Body of pancreas (tissue), 4 donors: ENCODE measurements around the gene RCAN3. TPM values are rescaled to one million over a fixed set of nuclear protein-coding genes. Genes with fewer than 3 reads are reported as not detected.

Experiments used
- ATAC-seq: fragments of 150-250 bp; one replicate; pipeline ENCODE4 v1.9.1; 2016
- DNase-seq, 4 donors: peaks; one replicate each; pipeline ENCODE4 v3.0.0-alpha.2; 2019
- H3K27ac ChIP-seq, 4 donors: fragments of 200-600 bp; sonication (generic); 1 replicate in 3 of 4; 2 replicates in 1 of 4; pipeline versions ENCODE4 v1.5.1 to v1.6.1; 2016 to 2019; ENCODE audit warnings: mild to moderate bottlenecking in 1 of 4, mixed read lengths in 1 of 4, moderate library complexity in 1 of 4
- H3K27me3 ChIP-seq, 2 donors: fragments of 200-600 bp; sonication (generic); one replicate each; pipeline ENCODE4 v1.6.0; 2016; ENCODE audit warnings: mild to moderate bottlenecking in 1 of 2
- H3K36me3 ChIP-seq, 2 donors: fragments of 200-600 bp; sonication (generic); replicated peaks in 1 of 2; 2 replicates each; pipeline ENCODE4 v1.5.1; 2016; ENCODE audit warnings: low read depth in 2 of 2; ENCODE audit not compliant: insufficient read depth in 1 of 2
- H3K4me1 ChIP-seq: fragments of 200-600 bp; sonication (generic); one replicate; pipeline ENCODE4 v1.6.0; 2016
- H3K4me3 ChIP-seq, 2 donors: fragments of 200-600 bp; sonication (generic); 1 replicate in 1 of 2; 2 replicates in 1 of 2; pipeline ENCODE4 v1.5.1; 2016 to 2019
- H3K9me3 ChIP-seq, 3 donors: fragments of 200-600 bp; sonication (generic); 1 replicate in 2 of 3; 2 replicates in 1 of 3; pipeline ENCODE4 v1.5.1; 2016
- POLR2A ChIP-seq, 3 donors: fragments of 450-650 bp; IDR thresholded peaks; one replicate each; pipeline ENCODE4 v1.6.1; 2016; ENCODE audit warnings: antibody characterized with exemption in 3 of 3, mild to moderate bottlenecking in 2 of 3
- WGBS, 2 donors: methylation state at CpG; one replicate each; pipeline ENCODE4 v1.1.5; 2017; 5-methylcytosine and 5-hydroxymethylcytosine counted together
- intact Hi-C: fragments of 100-400 bp; cut with DNase I; formaldehyde crosslinking; loops from one replicate; pipeline ENCODE4 v1.15.1; 2023
- total RNA-seq, 2 donors: library from RNA; depleted of rRNA; stranded (reverse); fragments of >200 nt; gene quantifications; one replicate each; pipeline ENCODE4 v1.1.0, GENCODE V29; 2016
- TF ChIP-seq, protein P1 (sequence below), 7 experiments: fragments of 450-650 bp in 4 of 7; fragments of 200-600 bp in 3 of 7; sonication (generic) in 3 of 7; IDR thresholded peaks; one replicate each; pipeline ENCODE4 v1.5.1; 2016 to 2019; ENCODE audit warnings: antibody characterized with exemption in 7 of 7

Gene RCAN3
- total RNA-seq, 2 donors from 2014 or later: 14.0 to 32.3 TPM

DNA sequence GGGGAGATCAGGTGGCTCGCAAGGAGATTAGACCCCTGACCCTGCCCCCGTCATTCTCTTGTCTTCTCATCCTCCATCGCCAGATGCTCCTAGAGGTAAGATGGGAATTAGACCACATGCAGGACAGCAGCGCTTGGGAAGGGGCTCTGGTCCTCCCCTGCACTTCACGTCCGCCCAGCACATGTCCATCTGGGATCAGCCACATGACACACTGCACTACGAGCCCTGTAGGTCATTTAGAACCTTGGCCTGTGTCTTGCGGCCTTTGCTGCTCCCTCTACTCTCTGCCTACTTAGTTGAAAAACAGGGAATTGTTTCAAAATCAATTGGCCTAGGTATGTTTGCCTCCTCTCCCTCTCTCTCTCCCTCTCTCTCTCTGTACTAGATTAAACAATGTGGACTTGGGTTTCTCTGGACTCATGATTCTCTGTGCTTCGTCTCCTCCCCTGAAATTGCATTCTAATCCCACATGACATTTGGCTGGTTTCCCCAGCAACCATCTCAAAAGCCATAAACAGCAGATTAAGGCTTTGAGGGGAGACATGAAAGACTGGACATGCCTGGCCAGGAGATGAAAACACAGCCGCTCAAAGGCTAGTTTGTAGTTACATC is 49.4 kb downstream of the RCAN3 start:
- ATAC-seq: no peak
- TF ChIP-seq, protein P1, sequence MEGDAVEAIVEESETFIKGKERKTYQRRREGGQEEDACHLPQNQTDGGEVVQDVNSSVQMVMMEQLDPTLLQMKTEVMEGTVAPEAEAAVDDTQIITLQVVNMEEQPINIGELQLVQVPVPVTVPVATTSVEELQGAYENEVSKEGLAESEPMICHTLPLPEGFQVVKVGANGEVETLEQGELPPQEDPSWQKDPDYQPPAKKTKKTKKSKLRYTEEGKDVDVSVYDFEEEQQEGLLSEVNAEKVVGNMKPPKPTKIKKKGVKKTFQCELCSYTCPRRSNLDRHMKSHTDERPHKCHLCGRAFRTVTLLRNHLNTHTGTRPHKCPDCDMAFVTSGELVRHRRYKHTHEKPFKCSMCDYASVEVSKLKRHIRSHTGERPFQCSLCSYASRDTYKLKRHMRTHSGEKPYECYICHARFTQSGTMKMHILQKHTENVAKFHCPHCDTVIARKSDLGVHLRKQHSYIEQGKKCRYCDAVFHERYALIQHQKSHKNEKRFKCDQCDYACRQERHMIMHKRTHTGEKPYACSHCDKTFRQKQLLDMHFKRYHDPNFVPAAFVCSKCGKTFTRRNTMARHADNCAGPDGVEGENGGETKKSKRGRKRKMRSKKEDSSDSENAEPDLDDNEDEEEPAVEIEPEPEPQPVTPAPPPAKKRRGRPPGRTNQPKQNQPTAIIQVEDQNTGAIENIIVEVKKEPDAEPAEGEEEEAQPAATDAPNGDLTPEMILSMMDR (IDR thresholded peaks at IDR 0.05): no peak
- TF ChIP-seq POLR2A (IDR thresholded peaks at IDR 0.05): no peak
- 62 to 70% methylated on average over 10 of the region's 10 CpGs for WGBS, 2 donors
- Histone ChIP-seq H3K27ac (peak overlapping the region in 3 of 4 donors; percentile 44 to 71 (median 58)), H3K36me3 (no peaks in the 10 kb centered on the region), H3K4me3 (no peak overlapping the region), H3K27me3 (no peaks in the 10 kb centered on the region), H3K9me3 (no peaks in the 10 kb centered on the region), H3K4me1 (peaks cover 32% of the 10 kb centered on the region)
- intact Hi-C loops: loop anchor here (10.0 kb wide), 1 partner anchor 83 kb away; no protein-coding TSS in a partner anchor
- no peak for DNase-seq

DNA sequence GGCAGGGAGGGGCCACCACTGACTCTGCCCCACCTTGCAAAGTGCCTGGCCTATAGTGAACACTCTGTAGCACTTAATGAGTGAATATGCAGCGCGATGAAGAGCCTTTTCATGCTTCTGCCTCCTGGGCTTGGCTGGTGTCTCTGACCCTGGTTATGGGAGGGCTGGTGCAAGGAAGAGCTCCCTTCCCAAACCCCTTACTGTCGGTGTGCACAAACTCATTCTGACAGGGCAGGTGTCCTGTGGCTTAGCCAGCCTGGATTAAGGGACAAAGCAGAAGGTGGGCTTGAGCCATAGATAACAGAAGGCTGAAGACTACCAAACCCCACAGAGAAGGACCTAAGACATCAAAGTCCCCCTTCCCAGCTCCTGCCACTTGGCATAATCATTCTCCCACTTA is 51.3 kb downstream of the RCAN3 start:
- WGBS, 2 donors: 88 to 90% methylated on average over 3 of the region's 3 CpGs
- no peak overlapping the region for H3K27ac ChIP-seq
- no peak overlapping the region for H3K4me3 ChIP-seq
- peaks cover 48% of the 10 kb centered on the region for H3K4me1 ChIP-seq
- ATAC-seq: no peak
- intact Hi-C loops: loop anchor here (10.0 kb wide), 1 partner anchor 81 kb away; no protein-coding TSS in a partner anchor
- no peaks in the 10 kb centered on the region for H3K36me3 ChIP-seq
- TF ChIP-seq POLR2A (IDR thresholded peaks at IDR 0.05): no peak
- TF ChIP-seq, protein P1 (IDR thresholded peaks at IDR 0.05): no peak
- H3K27me3 ChIP-seq: no peaks in the 10 kb centered on the region
- H3K9me3 ChIP-seq: no peaks in the 10 kb centered on the region
- DNase-seq: no peak

DNA sequence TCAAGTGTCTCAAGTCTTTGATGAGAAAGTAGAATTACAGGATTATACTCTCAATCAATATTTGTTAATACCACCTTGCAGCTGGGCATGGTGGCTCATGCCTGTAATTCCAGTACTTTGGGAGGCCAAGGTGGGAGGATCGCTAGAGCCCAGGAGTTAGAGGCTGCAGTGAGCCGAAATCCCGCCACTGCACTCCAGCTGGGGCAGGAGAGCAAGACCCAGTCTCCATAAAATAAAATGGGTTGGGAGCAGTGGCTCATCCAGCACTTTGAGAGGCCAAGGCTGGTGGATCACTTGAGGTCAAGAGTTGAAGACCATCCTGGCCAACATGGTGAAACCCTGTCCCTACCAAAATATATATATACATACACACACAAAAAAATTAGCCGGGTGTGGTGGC is 52.1 kb downstream of the RCAN3 start:
- Histone ChIP-seq H3K27ac (no peak overlapping the region), H3K4me3 (no peak overlapping the region), H3K4me1 (peaks cover 55% of the 10 kb centered on the region), H3K9me3 (no peaks in the 10 kb centered on the region), H3K27me3 (no peaks in the 10 kb centered on the region), H3K36me3 (no peaks in the 10 kb centered on the region)
- intact Hi-C loops: loop anchor here (10.0 kb wide), 1 partner anchor 80 kb away; no protein-coding TSS in a partner anchor
- 93 to 95% methylated on average over 4 of the region's 4 CpGs for WGBS, 2 donors
- DNase-seq: no peak
- no peak for TF ChIP-seq POLR2A (IDR thresholded peaks at IDR 0.05)
- TF ChIP-seq, protein P1 (IDR thresholded peaks at IDR 0.05): no peak
- no peak for ATAC-seq

DNA sequence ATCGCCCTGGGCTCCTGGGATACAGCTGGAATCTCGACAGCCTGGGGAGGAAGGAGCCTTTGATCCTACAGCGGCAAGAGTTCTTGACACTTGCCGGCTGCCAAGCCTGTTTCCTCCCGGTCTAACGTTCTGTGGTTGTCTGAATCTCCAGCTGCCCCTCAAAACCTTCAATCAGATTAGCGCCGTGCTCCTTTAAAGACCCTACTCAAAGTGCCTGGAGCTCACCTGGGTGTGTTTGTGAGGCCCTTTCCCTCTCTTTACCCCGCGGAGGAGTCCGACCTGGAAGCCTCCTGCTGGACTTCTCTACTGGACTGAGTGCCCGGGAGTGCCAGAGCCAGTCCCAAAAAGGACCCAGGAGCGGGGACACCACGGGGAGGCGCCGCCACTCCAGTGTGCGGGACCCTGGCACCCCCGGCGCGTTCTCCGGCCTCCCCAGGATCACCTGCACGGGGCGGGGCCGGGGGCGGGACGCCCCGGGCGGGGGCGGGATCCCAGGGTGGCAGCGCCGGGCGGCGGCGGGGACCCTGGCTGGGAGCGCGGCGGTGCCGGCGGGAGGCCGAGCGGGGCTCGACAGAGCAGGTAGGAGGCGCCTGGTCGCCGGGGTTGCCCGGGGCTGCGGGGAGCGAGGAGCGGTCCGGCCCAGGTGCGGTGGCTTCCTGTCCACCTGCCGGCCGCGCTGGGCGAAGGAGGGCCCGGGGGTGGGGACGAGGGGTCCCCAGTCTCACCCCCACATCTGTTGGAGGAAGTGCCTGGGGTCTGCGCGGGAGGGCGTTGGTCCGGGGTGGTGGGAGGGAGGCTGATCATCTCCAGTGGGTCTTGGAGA is 53.2 kb downstream of the RCAN3 start, which contains the start of gene NCMAP:
TSS of gene NCMAP (plus strand) at position 497 of the 823 bp plus-strand sequence. CDS start 39,344 bp downstream, outside the sequence.
- WGBS, 2 donors: 1 to 9% methylated on average over 6 to 27 of the region's 61 CpGs

More for the DNA sequence above, 53.2 kb downstream of the RCAN3 start, which contains the start of gene NCMAP:
- DNase-seq (peak; percentile 84 to 93 (median 87)), ATAC-seq (peak; percentile 82)
- no peaks in the 10 kb centered on the region for H3K9me3 ChIP-seq
- no peaks in the 10 kb centered on the region for H3K36me3 ChIP-seq
- H3K27ac ChIP-seq: peak within 1 kb of the TSS; percentile 81 to 88 (median 83)
- TF ChIP-seq POLR2A (IDR thresholded peaks at IDR 0.05): peak in 2 of 3 donors; percentile 58 to 60
- TF ChIP-seq, protein P1 (IDR thresholded peaks at IDR 0.05): peak; percentile 6 to 73 (median 44)
- H3K27me3 ChIP-seq: no peaks in the 10 kb centered on the region
- peak within 1 kb of the TSS; percentile 25 to 26 for H3K4me3 ChIP-seq
- peaks cover 64% of the 10 kb centered on the region for H3K4me1 ChIP-seq
- intact Hi-C loops: loop anchor here (10.0 kb wide), 1 partner anchor 79 kb away; no protein-coding TSS in a partner anchor
